NB4 (cell line): Measurements from ENCODE around the gene POU2F2.

Source experiments
- DNase-seq: peaks from one replicate; pipeline ENCODE4 v3.0.0; 2010; ENCODE audit warnings: low read depth
- H3K4me3 ChIP-seq: one replicate; pipeline ENCODE4 v1.5.1; 2011; ENCODE audit warnings: mild to moderate bottlenecking, low read depth, low read length, moderate library complexity
- MAX ChIP-seq: IDR thresholded peaks from 2 replicates; pipeline ENCODE4 v1.6.1; 2011; ENCODE audit warnings: low read depth, low read length
- MYC ChIP-seq: IDR thresholded peaks from 2 replicates; pipeline ENCODE4 v1.6.1; 2011; ENCODE audit warnings: low read depth, low read length
- POLR2A ChIP-seq: IDR thresholded peaks from 2 replicates; pipeline ENCODE4 v1.6.1; 2011; ENCODE audit warnings: mild to moderate bottlenecking; ENCODE audit not compliant: insufficient read length; ENCODE audit errors: extremely low read depth
- TF ChIP-seq, protein P1 (sequence below): IDR thresholded peaks from one replicate; pipeline ENCODE4 v1.5.1; 2012; ENCODE audit warnings: low read depth, low read length

POU2F2 gene

DNA sequence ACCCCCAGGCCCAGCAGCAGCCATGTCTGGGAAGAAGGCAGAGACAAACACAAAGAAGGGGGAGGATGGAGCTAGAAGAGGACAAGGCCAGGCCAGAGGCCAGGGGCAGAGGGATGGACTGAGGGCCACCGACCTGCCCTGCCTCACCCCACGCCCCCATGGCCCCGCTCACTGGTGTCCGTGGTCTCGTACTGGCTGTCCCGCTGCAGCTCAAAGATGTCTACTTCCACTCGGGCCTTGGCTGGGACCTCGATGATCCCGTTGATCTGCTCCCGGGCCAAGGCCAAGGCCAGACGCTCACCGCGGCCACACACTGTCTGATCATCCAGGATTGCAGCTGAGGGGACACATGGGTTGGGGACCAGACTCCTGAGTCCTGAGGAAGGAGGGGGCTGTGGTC, 67.2 kb downstream of the POU2F2 start:
- DNase-seq, result no peak

DNA sequence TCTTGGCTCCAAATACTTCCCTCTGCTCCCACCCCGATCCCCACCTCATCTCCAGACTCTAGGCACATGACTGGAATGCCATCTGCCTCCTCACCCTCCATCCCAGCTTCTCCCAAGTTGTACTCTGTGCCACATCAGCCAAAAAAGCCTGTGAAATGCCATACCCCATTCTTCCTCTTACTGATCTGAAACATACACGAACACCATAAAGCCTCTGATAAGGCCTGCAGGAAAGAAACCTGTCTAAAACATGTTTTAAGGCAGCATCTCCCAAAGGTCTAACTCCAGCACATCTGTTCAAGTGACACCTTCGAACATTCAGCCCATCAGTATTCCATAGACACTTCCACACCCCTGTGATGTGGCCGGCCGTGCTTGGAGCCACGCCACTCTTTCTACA, 67.8 kb downstream of the POU2F2 start:
- no peak for DNase-seq
- TF ChIP-seq MYC (no peak), POLR2A (no peak), MAX (no peak)
- TF ChIP-seq, protein P1, sequence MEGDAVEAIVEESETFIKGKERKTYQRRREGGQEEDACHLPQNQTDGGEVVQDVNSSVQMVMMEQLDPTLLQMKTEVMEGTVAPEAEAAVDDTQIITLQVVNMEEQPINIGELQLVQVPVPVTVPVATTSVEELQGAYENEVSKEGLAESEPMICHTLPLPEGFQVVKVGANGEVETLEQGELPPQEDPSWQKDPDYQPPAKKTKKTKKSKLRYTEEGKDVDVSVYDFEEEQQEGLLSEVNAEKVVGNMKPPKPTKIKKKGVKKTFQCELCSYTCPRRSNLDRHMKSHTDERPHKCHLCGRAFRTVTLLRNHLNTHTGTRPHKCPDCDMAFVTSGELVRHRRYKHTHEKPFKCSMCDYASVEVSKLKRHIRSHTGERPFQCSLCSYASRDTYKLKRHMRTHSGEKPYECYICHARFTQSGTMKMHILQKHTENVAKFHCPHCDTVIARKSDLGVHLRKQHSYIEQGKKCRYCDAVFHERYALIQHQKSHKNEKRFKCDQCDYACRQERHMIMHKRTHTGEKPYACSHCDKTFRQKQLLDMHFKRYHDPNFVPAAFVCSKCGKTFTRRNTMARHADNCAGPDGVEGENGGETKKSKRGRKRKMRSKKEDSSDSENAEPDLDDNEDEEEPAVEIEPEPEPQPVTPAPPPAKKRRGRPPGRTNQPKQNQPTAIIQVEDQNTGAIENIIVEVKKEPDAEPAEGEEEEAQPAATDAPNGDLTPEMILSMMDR, result no peak

More for the DNA sequence above, 67.2 kb downstream of the POU2F2 start:
- TF ChIP-seq, protein P1, result no peak
- TF ChIP-seq MAX (no peak), POLR2A (no peak), MYC (no peak)
- H3K4me3 ChIP-seq, result no peak overlapping the region

GRCh38 chr19:42062381-42062780, 69.9 kb downstream of the POU2F2 start:
- H3K4me3 ChIP-seq, result no peak overlapping the region
- TF ChIP-seq, protein P1, result no peak
- TF ChIP-seq POLR2A, result no peak
- TF ChIP-seq MAX, result no peak
- TF ChIP-seq MYC, result no peak
- DNase-seq, result no peak

More for the DNA sequence above, 67.8 kb downstream of the POU2F2 start:
- no peak overlapping the region for H3K4me3 ChIP-seq

DNA sequence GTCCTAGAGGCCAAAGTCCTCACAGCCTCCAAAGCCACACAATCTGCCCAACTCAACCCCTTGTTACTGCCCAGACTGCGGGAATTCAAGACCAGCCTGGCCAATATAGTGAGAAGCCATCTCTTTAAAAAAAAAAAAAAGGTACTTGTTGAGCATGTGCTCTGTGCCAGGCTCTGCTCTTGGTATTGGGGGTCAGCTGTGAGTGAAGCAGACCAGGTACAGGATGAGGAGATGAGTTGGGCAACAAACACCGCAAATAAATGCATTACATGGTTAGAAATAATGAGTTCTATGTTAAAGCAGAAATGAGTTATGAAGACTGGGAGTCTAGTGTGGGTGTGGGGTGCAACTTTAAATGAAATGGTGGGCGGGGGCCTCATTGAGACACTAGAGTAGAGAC, 72.1 kb downstream of the POU2F2 start:
- TF ChIP-seq, protein P1, result no peak
- TF ChIP-seq MYC (no peak), MAX (no peak), POLR2A (no peak)
- H3K4me3 ChIP-seq, result no peak overlapping the region
- DNase-seq, result no peak

DNA sequence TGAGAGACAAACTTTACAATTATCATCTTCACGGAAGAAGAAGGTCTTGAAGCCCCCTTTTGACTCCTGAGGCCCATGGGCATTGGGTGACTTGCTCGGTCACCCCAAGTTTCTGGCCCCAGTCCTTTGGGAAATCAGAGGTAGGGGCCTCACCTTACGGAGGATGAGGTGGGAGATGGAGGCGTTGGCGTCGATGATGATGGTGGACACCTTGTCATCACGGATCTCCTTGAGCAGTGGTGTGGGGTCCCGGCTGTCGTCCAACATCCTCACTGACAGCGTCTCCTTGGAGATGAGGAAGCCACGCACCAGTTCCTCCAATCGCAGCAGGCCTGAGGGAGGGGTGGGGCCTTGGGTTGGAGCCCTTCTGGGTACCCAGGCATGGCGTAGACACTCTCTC, 73.0 kb downstream of the POU2F2 start:
- TF ChIP-seq POLR2A (no peak), MYC (no peak), MAX (no peak)
- TF ChIP-seq, protein P1, result no peak
- no peak for DNase-seq
- H3K4me3 ChIP-seq, result no peak overlapping the region

DNA sequence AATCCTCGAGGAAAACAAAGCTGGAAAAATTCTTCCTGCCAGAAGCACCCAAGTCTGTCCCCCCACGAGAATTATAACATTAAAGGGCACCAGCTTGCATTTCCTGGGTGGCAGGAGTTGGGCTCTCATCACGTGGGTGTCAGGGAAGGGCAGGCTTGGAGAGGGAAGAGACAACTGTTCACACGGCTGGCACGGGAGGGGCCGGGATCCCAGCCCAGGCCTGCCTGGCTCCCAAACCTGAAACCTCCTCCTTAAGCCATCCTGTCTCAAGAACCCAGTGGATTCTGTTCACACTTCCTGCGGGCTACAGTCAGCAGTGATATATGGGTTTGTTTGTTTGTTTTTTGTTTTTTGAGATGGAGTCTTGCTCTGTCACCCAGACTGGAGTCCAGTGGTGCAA, 74.4 kb downstream of the POU2F2 start:
- TF ChIP-seq MYC, result no peak
- no peak for TF ChIP-seq MAX
- TF ChIP-seq POLR2A, result no peak
- TF ChIP-seq, protein P1, result no peak
- DNase-seq, result no peak
- H3K4me3 ChIP-seq, result no peak overlapping the region
